Measurements from ENCODE around the gene PLCB3. TPM values are rescaled to one million over a fixed set of nuclear protein-coding genes. Genes with fewer than 3 reads are reported as not detected.

PLCB3 gene
- total RNA-seq, 1 experiment from 2014 or later: 69.0 TPM

GRCh38 chr11:64248578-64248977, 2.8 kb upstream of the PLCB3 start:
- ChIA-PET CTCF (no interaction called here), POLR2A (ENCODE audit: unreplicated experiment) (no interaction called here)
- peaks cover 8% of the 10 kb centered on the region for H4K20me1 ChIP-seq (ENCODE audit: low read length)
- DNase-seq: no peak
- no peak overlapping the region for H3K9ac ChIP-seq (ENCODE audit: low read length)
- H3K27ac ChIP-seq (ENCODE audit: low read length): no peak overlapping the region
- no peak overlapping the region for H2AFZ ChIP-seq (ENCODE audit: low read length)
- H3K27me3 ChIP-seq (ENCODE audit: low read length): no peaks in the 10 kb centered on the region
- ATAC-seq: no peak
- peaks cover 11% of the 10 kb centered on the region; the same call in 1 of the 2 replicates for H3K36me3 ChIP-seq (ENCODE audit: low read depth, low read length)
- H3K79me2 ChIP-seq (ENCODE audit: low read length): peaks cover 49% of the 10 kb centered on the region
- H3K4me2 ChIP-seq (ENCODE audit: low read length): no peak overlapping the region
- intact Hi-C loops (cut with micrococcal nuclease): no loop called here
- BruUV-seq (replicated peaks): no TSS peak
- no peaks in the 10 kb centered on the region for H3K9me3 ChIP-seq (ENCODE audit: low read length)
- no peaks in the 10 kb centered on the region for H3F3A ChIP-seq (ENCODE audit: low read length, unreplicated experiment)
- H3K4me3 ChIP-seq (ENCODE audit: low read length): no peak overlapping the region
- no peaks in the 10 kb centered on the region for H3K9me2 ChIP-seq (replicated peaks; ENCODE audit: low read length)
- TF ChIP-seq EZH2phosphoT487 (IDR thresholded peaks at IDR 0.05; ENCODE audit: borderline replicate concordance, low read length) (no peak), CTCF (conservative IDR thresholded peaks at IDR 0.05; ENCODE audit: low read depth, low read length) (no peak), EZH2 (IDR thresholded peaks at IDR 0.05; ENCODE audit: low read length, unreplicated experiment) (no peak)
- peaks cover 46% of the 10 kb centered on the region for H3K4me1 ChIP-seq (ENCODE audit: insufficient read depth, low read length)

- Histone ChIP-seq H3K4me2 (ENCODE audit: low read length) (no peak overlapping the region), H2AFZ (ENCODE audit: low read length) (no peak overlapping the region), H3K79me2 (ENCODE audit: low read length) (peaks cover 48% of the 10 kb centered on the region), H3K4me3 (ENCODE audit: low read length) (no peak overlapping the region), H3K27ac (ENCODE audit: low read length) (no peak overlapping the region), H3F3A (ENCODE audit: low read length, unreplicated experiment) (no peaks in the 10 kb centered on the region), H3K36me3 (ENCODE audit: low read depth, low read length) (peaks cover 6% of the 10 kb centered on the region; the same call in 1 of the 2 replicates), H3K9me2 (replicated peaks; ENCODE audit: low read length) (no peaks in the 10 kb centered on the region), H3K9ac (ENCODE audit: low read length) (no peak overlapping the region), H3K27me3 (ENCODE audit: low read length) (no peaks in the 10 kb centered on the region), H4K20me1 (ENCODE audit: low read length) (peaks cover 8% of the 10 kb centered on the region), H3K4me1 (ENCODE audit: insufficient read depth, low read length) (peaks cover 42% of the 10 kb centered on the region), H3K9me3 (ENCODE audit: low read length) (no peaks in the 10 kb centered on the region)
- ChIA-PET CTCF (no interaction called here), POLR2A (ENCODE audit: unreplicated experiment) (no interaction called here)
- ATAC-seq (no peak), DNase-seq (no peak)
- intact Hi-C loops (cut with micrococcal nuclease): no loop called here
- TF ChIP-seq EZH2phosphoT487 (IDR thresholded peaks at IDR 0.05; ENCODE audit: borderline replicate concordance, low read length): no peak
- no peak for TF ChIP-seq CTCF (conservative IDR thresholded peaks at IDR 0.05; ENCODE audit: low read depth, low read length)
- no peak for TF ChIP-seq EZH2 (IDR thresholded peaks at IDR 0.05; ENCODE audit: low read length, unreplicated experiment)
- no TSS peak for BruUV-seq (replicated peaks)
These were observed 2.3 kb upstream of the PLCB3 start for GRCh38 chr11:64249038-64249437.

- DNase-seq (no peak), ATAC-seq (no peak)
- no peaks in the 10 kb centered on the region for H3K9me3 ChIP-seq (ENCODE audit: low read length)
- H3K4me1 ChIP-seq (ENCODE audit: insufficient read depth, low read length): peaks cover 34% of the 10 kb centered on the region
- H3K36me3 ChIP-seq (ENCODE audit: low read depth, low read length): peaks cover 7% of the 10 kb centered on the region; the same call in 1 of the 2 replicates
- H3K9me2 ChIP-seq (replicated peaks; ENCODE audit: low read length): no peaks in the 10 kb centered on the region
- no peaks in the 10 kb centered on the region for H3K27me3 ChIP-seq (ENCODE audit: low read length)
- no peaks in the 10 kb centered on the region for H3F3A ChIP-seq (ENCODE audit: low read length, unreplicated experiment)
- H4K20me1 ChIP-seq (ENCODE audit: low read length): peaks cover 7% of the 10 kb centered on the region
- TF ChIP-seq EZH2phosphoT487 (IDR thresholded peaks at IDR 0.05; ENCODE audit: borderline replicate concordance, low read length) (no peak), EZH2 (IDR thresholded peaks at IDR 0.05; ENCODE audit: low read length, unreplicated experiment) (no peak), CTCF (conservative IDR thresholded peaks at IDR 0.05; ENCODE audit: low read depth, low read length) (no peak)
- peaks cover 40% of the 10 kb centered on the region for H3K79me2 ChIP-seq (ENCODE audit: low read length)
- no peak overlapping the region for H3K9ac ChIP-seq (ENCODE audit: low read length)
- no peak overlapping the region for H2AFZ ChIP-seq (ENCODE audit: low read length)
- H3K4me2 ChIP-seq (ENCODE audit: low read length): no peak overlapping the region
- BruUV-seq (replicated peaks): no TSS peak
- H3K27ac ChIP-seq (ENCODE audit: low read length): no peak overlapping the region
- intact Hi-C loops (cut with micrococcal nuclease): no loop called here
- POLR2A ChIA-PET (ENCODE audit: unreplicated experiment): no interaction called here
- H3K4me3 ChIP-seq (ENCODE audit: low read length): no peak overlapping the region
- CTCF ChIA-PET: no interaction called here
These were observed 1.5 kb upstream of the PLCB3 start for GRCh38 chr11:64249563-64250414.
